CD8-positive, alpha-beta memory T cell (primary cell): Measurements from ENCODE around the gene SOBP. TPM values are rescaled to one million over a fixed set of nuclear protein-coding genes. Genes with fewer than 3 reads are reported as not detected.

Experiments used
- polyA plus RNA-seq: library from polyadenylated mRNA; unstranded; fragments of 300-500 nt; fragmentation: Illumina TruSeq; gene quantifications from one replicate; pipeline ENCODE4 v1.2.3, GENCODE V29; 2021
- total RNA-seq, 2 experiments: library from RNA; stranded (reverse); gene quantifications; one replicate each; pipeline ENCODE4 v1.2.3, GENCODE V29; 2021

The SOBP gene
- total and polyA plus RNA-seq, 3 experiments from 2014 or later, result 0.30 to 1.0 (median 0.79) TPM

Other genes with a start within 250 kb of the SOBP start
- 10 to 100 TPM; 13.7 to 14.2 TPM for gene PDSS2, start 30.6 kb upstream of the SOBP start, total RNA-seq
- gene PDSS2, start 30.6 kb upstream of the SOBP start, polyA plus RNA-seq, result 13.4 TPM